HL-60/S4 (cell line): ENCODE results near the gene NBEAL2.
"Not testable (repeated sequence)": the region's sequence is repeated elsewhere in the genome, so short reads cannot be mapped to it uniquely, and the experiment has no call there.

Experiments used
- in situ Hi-C: fragments of 300-500 bp; cut with MboI; formaldehyde crosslinking; loops from 2 replicates; pipeline ENCODE4 v1.14.3; 2022; ENCODE audit warnings: low sequenced_read_pairs

Gene NBEAL2

GRCh38 chr3:47035645-47036044, 56.2 kb downstream of the NBEAL2 start:
- in situ Hi-C loops, result no loop called here

GRCh38 chr3:47036145-47036544, 56.7 kb downstream of the NBEAL2 start:
- in situ Hi-C loops, result no loop called here

GRCh38 chr3:47037302-47037701, 57.8 kb downstream of the NBEAL2 start:
- in situ Hi-C loops, result not testable (repeated sequence)

- in situ Hi-C loops, result no loop called here
Observed at GRCh38 chr3:47041114-47041513, 61.6 kb downstream of the NBEAL2 start.

GRCh38 chr3:47042231-47042791, 62.8 kb downstream of the NBEAL2 start:
- in situ Hi-C loops, result no loop called here

GRCh38 chr3:47047069-47047468, 67.6 kb downstream of the NBEAL2 start:
- in situ Hi-C loops, result no loop called here

GRCh38 chr3:47047673-47048072, 68.2 kb downstream of the NBEAL2 start:
- in situ Hi-C loops, result no loop called here

- in situ Hi-C loops, result no loop called here
Observed at GRCh38 chr3:47054412-47054811, 74.9 kb downstream of the NBEAL2 start.

GRCh38 chr3:47056705-47057104, 77.2 kb downstream of the NBEAL2 start:
- in situ Hi-C loops, result no loop called here

- in situ Hi-C loops, result no loop called here
Observed at GRCh38 chr3:47057212-47057671, 77.8 kb downstream of the NBEAL2 start.
